Measurements from ENCODE around the gene VPS16.

The VPS16 gene

GRCh38 chr20:2835331-2835796, 5.2 kb upstream of the VPS16 start:
- DNase-seq: no peak

DNA sequence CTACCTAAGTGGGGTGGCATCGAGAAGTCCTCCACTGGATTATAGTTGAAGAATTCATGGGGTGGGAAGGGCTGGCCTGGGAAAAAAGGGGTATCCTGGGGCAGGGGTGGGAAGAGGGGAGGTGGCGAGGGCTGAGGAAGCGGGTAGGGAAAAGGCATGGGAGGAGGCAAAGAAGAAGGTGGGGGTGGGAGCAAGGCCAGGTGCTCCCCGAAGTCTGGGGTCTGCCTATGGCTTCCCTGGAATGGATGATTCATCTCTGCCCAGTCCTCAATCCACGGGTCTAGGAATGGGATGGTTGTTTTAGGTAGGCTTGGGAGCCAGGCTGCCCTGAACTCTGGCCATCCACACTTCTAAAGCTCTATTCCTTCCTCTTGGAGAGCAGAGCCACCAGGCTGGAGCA, 4.5 kb upstream of the VPS16 start:
- DNase-seq: no peak

- no peak for DNase-seq
These were observed 3.2 kb upstream of the VPS16 start for GRCh38 chr20:2837221-2837960.

- no peak for DNase-seq
These were observed 2.3 kb upstream of the VPS16 start for GRCh38 chr20:2838170-2838797.

GRCh38 chr20:2838847-2839671, 1.5 kb upstream of the VPS16 start:
- no peak for DNase-seq

- DNase-seq: no peak
These were observed 810 bp upstream of the VPS16 start for GRCh38 chr20:2839732-2840137.

GRCh38 chr20:2840967-2841531, 504 bp downstream of the VPS16 start:
- peak; percentile 74 for DNase-seq

GRCh38 chr20:2845607-2846006, 5.1 kb downstream of the VPS16 start:
- DNase-seq: no peak

- DNase-seq: no peak
These were observed 6.2 kb downstream of the VPS16 start for GRCh38 chr20:2846698-2847097.

GRCh38 chr20:2847802-2848201, 7.3 kb downstream of the VPS16 start:
- no peak for DNase-seq

- no peak for DNase-seq
These were observed 9.0 kb downstream of the VPS16 start for GRCh38 chr20:2849529-2849928.

GRCh38 chr20:2851086-2851485, 10.5 kb downstream of the VPS16 start:
- DNase-seq: no peak

DNA sequence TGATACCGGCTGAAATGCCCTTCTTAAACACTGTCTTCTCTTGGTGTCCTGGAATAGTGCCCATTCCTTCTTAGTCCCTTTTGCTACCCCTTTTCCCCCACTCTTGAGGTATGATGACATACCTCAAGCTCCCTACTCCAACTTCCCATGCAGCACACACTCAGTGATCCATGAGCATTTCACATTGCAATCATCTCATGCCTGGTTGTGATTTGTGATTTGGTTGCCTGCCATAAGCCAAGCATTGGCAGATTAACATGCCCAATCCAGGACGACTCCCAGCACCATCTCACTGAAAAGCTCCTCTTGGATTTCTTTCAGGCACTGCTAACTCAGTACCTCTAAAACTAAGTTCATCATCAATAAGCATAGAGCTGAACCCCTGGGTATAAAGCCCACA, 18.0 kb downstream of the VPS16 start:
- no peak for DNase-seq

DNA sequence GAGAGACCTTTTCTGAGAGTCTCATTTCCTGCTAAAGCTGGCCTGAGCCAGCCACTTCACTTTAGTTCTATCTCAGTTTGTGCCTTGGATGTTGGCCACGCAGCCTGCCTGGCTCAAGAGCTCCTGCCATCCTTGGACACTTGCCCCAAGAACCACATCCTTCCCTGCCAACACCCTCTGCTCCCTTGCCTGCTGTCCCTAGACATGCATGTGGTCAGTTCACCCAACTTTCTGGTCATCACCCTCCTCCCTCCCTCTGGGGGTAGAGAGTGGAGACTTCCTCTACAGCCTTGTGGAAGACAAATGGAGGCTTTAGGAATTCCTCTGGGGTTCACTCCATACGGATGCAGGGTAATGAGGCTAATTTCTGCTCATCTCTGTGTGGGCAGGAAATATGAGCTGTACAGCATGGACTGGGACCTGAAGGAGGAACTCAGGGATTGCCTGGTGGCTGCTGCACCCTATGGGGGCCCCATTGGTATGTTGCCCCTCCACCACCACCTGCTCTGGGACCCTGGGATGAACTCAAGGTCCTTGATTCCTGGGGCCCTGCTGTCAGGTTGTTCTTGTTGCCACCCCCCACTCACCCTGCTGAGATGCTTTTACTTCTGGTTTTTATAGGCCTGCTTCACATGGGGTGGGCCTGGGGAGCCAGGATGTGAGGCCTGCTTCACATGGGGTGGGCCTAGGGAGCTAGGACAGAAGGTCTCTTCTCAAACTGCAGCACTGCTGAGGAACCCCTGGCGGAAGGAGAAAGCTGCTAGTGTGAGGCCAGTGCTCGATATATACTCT, 19.0 kb downstream of the VPS16 start:
- DNase-seq: no peak

DNA sequence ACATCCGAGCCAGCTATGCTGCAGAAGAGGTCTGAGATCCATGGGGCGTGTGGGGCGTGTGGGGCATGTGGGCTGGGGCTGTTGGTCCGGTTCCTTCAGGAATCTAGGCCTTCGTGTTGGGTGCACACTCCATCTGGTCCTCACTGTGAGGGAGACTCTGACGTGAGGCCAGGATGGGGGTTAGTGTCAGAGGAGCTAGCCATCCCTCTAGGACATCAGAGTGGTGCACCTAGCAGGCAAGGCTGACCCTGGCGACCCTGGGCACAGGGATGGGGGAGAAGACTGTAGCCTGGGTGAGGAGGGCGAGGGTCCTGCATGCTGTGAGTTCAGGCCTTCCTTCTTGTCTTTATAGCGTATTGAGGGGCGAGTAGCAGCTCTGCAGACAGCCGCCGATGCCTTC, 24.1 kb downstream of the VPS16 start:
- DNase-seq: no peak

DNA sequence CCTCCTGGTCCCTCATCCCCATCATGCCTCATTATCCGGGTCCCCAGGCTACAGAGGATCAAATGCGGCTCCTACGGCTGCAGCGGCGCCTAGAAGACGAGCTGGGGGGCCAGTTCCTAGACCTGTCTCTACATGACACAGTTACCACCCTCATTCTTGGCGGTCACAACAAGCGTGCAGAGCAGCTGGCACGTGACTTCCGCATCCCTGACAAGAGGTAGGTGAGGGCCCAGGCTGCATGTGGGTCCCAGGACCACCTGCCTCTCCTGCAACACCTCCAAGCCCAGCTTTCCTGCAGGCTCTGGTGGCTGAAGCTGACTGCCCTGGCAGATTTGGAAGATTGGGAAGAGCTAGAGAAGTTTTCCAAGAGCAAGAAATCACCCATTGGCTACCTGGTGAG, 24.6 kb downstream of the VPS16 start:
- no peak for DNase-seq

DNA sequence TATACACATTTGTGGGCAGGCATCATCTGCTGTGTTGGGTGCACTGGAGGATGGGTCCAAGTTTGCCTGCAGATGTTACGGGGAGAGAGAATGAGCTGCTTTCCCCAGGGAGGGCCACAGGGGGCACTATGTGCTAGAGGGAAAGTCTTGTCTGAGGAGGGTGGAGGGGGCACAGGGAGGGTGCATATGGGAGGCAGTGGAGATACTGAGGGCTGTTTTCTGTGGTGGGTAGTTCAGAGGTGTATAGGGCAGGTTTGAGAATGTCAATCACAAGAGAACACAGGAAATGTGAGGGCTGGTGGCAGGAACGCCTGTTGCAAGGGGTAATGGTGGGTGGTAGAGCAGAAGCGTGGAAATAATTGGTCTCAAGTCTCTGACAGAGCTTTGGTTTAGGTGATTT, 25.1 kb downstream of the VPS16 start:
- DNase-seq: no peak

DNA sequence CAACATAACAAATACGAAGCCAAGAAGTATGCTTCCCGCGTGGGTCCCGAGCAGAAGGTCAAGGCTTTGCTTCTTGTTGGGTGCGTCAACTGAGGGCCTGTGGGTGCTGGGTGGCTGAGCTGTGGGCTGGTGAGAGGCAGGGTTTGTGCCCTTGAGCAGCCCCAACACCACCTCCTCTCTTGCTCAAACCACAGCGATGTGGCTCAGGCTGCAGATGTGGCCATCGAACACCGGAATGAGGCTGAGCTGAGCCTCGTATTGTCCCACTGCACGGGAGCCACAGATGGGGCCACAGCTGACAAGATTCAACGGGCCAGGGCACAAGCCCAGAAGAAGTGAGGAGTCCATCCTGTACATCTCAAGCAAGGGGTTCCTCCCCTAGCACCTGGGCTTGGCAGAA, 25.7 kb downstream of the VPS16 start:
- DNase-seq: no peak

DNA sequence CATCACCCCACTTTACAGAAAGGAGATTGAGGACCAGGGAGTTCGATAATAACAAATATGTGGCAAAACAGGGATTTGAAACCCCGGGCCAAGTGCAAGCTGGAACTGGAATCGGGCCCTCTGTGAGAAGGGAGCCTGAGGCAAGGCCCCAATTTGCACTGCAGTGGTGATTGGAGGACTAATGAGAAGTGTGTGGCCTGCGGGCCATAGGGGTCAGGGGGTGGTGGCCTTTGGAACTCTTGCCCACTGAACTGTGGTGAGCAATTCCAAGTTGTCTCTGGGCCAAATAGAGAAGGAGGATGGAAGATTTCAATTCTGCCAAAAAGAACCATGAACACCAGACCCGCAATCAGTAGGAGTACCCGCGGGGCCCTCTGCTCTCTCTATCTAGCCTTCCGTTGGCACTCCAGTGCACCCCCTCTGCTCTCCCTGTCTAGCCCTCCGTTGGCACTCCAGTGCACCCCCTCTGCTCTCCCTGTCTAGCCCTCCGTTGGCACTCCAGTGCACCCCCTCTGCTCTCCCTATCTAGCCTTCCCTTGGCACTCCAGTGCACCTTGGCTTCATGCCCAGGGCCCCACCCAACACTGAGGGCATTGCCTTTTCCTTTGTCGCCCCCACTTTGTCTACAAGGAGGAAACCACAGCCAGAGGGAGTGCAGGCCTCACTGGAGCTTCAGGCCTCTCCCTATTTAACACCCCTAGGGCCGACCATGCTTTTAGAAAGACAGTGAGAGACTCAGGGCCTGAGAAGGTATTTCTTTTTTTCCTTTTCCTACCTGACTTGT, 26.7 kb downstream of the VPS16 start:
- DNase-seq: no peak

DNA sequence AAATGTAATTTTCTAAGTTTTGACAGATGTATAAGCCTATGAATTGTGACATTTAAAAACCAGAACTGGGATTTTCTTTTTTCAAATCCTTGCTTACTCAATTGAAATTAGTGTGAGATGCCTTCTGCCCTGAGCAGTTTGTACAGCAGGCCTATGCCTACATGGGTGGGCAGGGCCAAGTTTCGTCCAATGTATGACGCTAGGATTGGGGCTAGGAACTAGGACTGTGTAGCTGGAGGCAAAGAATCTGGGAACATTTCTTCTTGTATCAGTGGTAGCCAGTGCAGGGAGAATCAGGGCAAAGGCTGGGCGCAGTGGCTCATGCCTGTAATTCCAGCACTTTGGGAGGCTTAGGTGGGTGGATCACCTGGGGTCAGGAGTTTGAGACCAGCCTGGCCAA, 28.8 kb downstream of the VPS16 start:
- DNase-seq: no peak

GRCh38 chr20:2871111-2871465, 30.5 kb downstream of the VPS16 start:
- peak; percentile 17 for DNase-seq

All from fibroblast of skin of back (primary cell).